ENCODE data around the gene AAK1. TPM values are rescaled to one million over a fixed set of nuclear protein-coding genes. Genes with fewer than 3 reads are reported as not detected.

Gene AAK1
- total and polyA plus RNA-seq, 2 of the 13 experiments (the other 11 are each of a cell fraction or from before 2014, with no cell fraction given): 9.8 to 10.3 TPM

DNA sequence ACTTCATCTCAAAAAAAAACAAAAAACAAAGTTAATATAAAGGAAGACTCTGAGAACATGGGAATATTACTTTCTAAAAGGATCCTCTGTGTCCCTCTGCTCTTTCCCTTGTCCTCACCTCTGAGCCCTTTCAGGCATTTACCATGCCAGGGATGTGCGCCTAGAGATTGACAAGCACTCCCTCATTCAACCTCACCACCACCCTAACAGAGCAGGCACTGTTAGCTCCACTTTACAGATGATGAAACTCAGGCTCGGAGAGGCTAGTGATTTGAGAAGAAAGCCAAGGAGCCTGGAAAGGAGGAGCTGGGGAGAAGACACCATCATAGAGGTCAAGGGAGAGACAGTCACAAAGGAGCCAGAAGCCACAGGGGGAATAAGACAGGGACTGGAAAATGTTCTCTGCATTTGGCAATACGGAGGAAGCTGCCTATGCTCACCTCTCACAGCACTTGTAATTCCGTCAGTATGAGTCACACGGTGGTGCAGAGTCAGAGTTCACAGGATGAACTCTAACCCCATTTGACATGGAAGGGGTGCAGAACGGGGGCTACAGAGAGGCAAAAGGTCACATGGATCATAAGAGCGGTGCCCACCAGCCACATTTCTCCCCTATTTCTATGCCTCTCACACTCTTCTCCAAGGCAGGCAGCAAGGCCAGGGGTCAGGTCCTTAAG, 104.5 kb downstream of the AAK1 start (continued):
- TF ChIP-seq AHDC1 (CRISPR knock-in tag; IDR thresholded peaks at IDR 0.05; ENCODE audit: borderline replicate concordance) (peak; percentile 83; the same call in 1 of the 2 replicates), LCORL (IDR thresholded peaks at IDR 0.05) (no peak), LCORL (CRISPR knock-in tag; IDR thresholded peaks at IDR 0.05) (peak; percentile 83), FOXA3 (CRISPR knock-in tag; IDR thresholded peaks at IDR 0.05) (peak; percentile 49), MIXL1 (CRISPR knock-in tag; IDR thresholded peaks at IDR 0.05) (peak; percentile 72), ATRX (CRISPR knock-in tag; IDR thresholded peaks at IDR 0.05; ENCODE audit: borderline replicate concordance) (no peak), HMG20A (CRISPR knock-in tag; IDR thresholded peaks at IDR 0.05; ENCODE audit: borderline replicate concordance) (peak; percentile 65; the same call in 1 of the 2 replicates), ARID5B (CRISPR knock-in tag; IDR thresholded peaks at IDR 0.05) (peak; percentile 88), RXRB (CRISPR knock-in tag; IDR thresholded peaks at IDR 0.05; ENCODE audit: borderline replicate concordance) (peak; percentile 99), JUN (CRISPR knock-in tag; IDR thresholded peaks at IDR 0.05) (peak; percentile 96), NR1H2 (CRISPR knock-in tag; IDR thresholded peaks at IDR 0.05; ENCODE audit: borderline replicate concordance, low read depth) (no peak), SALL1 (CRISPR knock-in tag; IDR thresholded peaks at IDR 0.05) (peak; percentile 93), FOXP4 (CRISPR knock-in tag; IDR thresholded peaks at IDR 0.05) (no peak), THAP11 (CRISPR knock-in tag; IDR thresholded peaks at IDR 0.05) (peak; percentile 72; the same call in 1 of the 2 replicates), ZNF629 (CRISPR knock-in tag; conservative IDR thresholded peaks at IDR 0.05) (0 out of 2 replicates have a peak, but pooled peaks have one; percentile 23), ZNF792 (CRISPR knock-in tag; IDR thresholded peaks at IDR 0.05) (peak; percentile 72; the same call in 1 of the 2 replicates), ZNF317 (CRISPR knock-in tag; IDR thresholded peaks at IDR 0.05) (0 out of 2 replicates have a peak, but pooled peaks have one; percentile 40), ZNF746 (CRISPR knock-in tag; IDR thresholded peaks at IDR 0.05) (0 out of 2 replicates have a peak, but pooled peaks have one; percentile 36)
- TF ChIP-seq, protein P1, sequence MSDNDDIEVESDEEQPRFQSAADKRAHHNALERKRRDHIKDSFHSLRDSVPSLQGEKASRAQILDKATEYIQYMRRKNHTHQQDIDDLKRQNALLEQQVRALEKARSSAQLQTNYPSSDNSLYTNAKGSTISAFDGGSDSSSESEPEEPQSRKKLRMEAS (IDR thresholded peaks at IDR 0.05): peak; percentile 55; the same call in 1 of the 2 replicates
